ENCODE data around the gene POLD1.

- TF ChIP-seq CTCF (IDR thresholded peaks at IDR 0.05) (no peak), POLR2A (IDR thresholded peaks at IDR 0.05) (no peak)
Observed at GRCh38 chr19:50412419-50412818, 28.3 kb downstream of the POLD1 start.
